Measurements from ENCODE around the gene RSAD1. TPM values are rescaled to one million over a fixed set of nuclear protein-coding genes. Genes with fewer than 3 reads are reported as not detected.

The RSAD1 gene
- total and polyA plus RNA-seq, 10 of the 15 experiments (the other 5 are each of a cell fraction or from before 2014, with no cell fraction given) = 2.5 to 28.1 (median 22.6) TPM

DNA sequence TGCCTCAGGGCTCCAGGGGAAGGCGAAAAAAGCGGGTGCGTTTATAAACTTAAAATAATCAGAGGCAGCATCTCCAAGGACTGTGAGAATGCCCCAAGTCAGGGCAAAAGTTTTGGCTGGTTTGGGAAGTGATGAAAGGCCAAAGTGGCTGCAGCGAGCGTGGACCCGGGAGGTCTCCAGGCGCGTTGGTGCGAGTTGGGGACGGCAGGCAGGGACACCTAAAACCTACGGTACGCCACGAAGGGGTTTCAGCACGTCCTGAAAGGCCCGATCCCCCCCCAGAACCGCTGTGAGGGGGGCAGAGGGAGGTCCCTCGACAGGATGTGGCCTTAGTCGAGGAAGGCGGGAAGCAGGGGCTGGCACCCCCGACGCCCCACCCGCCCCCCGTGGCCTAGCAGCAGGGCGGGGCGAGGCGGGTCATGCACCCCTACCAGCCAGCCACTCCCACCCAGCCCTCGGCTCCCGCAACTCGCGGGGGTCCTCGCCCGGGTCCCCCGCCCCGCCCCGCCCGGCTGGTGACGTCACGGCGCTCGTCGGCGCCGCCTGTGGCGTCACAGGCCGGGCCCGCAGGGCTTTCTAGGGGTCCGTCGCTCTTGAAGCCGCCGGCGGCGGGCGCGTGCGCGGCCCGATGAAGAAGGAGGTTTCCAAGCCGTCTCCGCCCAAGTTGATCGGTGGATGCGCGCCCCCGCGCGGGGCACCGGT is 29.4 kb downstream of the RSAD1 start, which contains the start of gene MYCBPAP (continued):
- TF ChIP-seq, protein P1, sequence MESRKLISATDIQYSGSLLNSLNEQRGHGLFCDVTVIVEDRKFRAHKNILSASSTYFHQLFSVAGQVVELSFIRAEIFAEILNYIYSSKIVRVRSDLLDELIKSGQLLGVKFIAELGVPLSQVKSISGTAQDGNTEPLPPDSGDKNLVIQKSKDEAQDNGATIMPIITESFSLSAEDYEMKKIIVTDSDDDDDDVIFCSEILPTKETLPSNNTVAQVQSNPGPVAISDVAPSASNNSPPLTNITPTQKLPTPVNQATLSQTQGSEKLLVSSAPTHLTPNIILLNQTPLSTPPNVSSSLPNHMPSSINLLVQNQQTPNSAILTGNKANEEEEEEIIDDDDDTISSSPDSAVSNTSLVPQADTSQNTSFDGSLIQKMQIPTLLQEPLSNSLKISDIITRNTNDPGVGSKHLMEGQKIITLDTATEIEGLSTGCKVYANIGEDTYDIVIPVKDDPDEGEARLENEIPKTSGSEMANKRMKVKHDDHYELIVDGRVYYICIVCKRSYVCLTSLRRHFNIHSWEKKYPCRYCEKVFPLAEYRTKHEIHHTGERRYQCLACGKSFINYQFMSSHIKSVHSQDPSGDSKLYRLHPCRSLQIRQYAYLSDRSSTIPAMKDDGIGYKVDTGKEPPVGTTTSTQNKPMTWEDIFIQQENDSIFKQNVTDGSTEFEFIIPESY (IDR thresholded peaks at IDR 0.05) = no peak
- TF ChIP-seq, protein P2, sequence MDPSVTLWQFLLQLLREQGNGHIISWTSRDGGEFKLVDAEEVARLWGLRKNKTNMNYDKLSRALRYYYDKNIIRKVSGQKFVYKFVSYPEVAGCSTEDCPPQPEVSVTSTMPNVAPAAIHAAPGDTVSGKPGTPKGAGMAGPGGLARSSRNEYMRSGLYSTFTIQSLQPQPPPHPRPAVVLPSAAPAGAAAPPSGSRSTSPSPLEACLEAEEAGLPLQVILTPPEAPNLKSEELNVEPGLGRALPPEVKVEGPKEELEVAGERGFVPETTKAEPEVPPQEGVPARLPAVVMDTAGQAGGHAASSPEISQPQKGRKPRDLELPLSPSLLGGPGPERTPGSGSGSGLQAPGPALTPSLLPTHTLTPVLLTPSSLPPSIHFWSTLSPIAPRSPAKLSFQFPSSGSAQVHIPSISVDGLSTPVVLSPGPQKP (IDR thresholded peaks at IDR 0.05; ENCODE audit: low read depth, low read length) = no peak
- peak; percentile 88 for TF ChIP-seq CREM (IDR thresholded peaks at IDR 0.05; ENCODE audit: low read depth)
- no peak for TF ChIP-seq SUZ12 (IDR thresholded peaks at IDR 0.05; ENCODE audit: unreplicated experiment)
- no peak for TF ChIP-seq MEF2B (IDR thresholded peaks at IDR 0.05; ENCODE audit: partially characterized antibody, poor library complexity, severe bottlenecking)
- no peak for TF ChIP-seq ATF7 (IDR thresholded peaks at IDR 0.05; ENCODE audit: low read depth)
- peak in 1 of 2 experiments; percentile 57; a peak in 1 of 3 replicates for TF ChIP-seq EGR1 (IDR thresholded peaks at IDR 0.05; ENCODE audit: borderline replicate concordance in 1 of 2, low read depth in 2 of 2, low read length in 2 of 2)
- TF ChIP-seq, protein P3, sequence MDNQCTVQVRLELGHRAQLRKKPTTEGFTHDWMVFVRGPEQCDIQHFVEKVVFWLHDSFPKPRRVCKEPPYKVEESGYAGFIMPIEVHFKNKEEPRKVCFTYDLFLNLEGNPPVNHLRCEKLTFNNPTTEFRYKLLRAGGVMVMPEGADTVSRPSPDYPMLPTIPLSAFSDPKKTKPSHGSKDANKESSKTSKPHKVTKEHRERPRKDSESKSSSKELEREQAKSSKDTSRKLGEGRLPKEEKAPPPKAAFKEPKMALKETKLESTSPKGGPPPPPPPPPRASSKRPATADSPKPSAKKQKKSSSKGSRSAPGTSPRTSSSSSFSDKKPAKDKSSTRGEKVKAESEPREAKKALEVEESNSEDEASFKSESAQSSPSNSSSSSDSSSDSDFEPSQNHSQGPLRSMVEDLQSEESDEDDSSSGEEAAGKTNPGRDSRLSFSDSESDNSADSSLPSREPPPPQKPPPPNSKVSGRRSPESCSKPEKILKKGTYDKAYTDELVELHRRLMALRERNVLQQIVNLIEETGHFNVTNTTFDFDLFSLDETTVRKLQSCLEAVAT (IDR thresholded peaks at IDR 0.05) = peak; percentile 71
- TF ChIP-seq, protein P4, sequence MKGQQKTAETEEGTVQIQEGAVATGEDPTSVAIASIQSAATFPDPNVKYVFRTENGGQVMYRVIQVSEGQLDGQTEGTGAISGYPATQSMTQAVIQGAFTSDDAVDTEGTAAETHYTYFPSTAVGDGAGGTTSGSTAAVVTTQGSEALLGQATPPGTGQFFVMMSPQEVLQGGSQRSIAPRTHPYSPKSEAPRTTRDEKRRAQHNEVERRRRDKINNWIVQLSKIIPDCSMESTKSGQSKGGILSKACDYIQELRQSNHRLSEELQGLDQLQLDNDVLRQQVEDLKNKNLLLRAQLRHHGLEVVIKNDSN (IDR thresholded peaks at IDR 0.05; ENCODE audit: borderline replicate concordance, extremely low read length, insufficient read depth, low read depth, low read length) = no peak
- no peak for TF ChIP-seq NR2C2 (IDR thresholded peaks at IDR 0.05; ENCODE audit: borderline replicate concordance, control insufficient read depth, insufficient read length, low read depth)
- TF ChIP-seq CBX5 (IDR thresholded peaks at IDR 0.05; ENCODE audit: low read depth) = no peak
- TF ChIP-seq BHLHE40 (IDR thresholded peaks at IDR 0.05; ENCODE audit: borderline replicate concordance in 1 of 2, low read depth in 2 of 2, low read length in 1 of 2) = peak in 1 of 2 experiments; percentile 35; a peak in 1 of 4 replicates
- TF ChIP-seq, protein P5, sequence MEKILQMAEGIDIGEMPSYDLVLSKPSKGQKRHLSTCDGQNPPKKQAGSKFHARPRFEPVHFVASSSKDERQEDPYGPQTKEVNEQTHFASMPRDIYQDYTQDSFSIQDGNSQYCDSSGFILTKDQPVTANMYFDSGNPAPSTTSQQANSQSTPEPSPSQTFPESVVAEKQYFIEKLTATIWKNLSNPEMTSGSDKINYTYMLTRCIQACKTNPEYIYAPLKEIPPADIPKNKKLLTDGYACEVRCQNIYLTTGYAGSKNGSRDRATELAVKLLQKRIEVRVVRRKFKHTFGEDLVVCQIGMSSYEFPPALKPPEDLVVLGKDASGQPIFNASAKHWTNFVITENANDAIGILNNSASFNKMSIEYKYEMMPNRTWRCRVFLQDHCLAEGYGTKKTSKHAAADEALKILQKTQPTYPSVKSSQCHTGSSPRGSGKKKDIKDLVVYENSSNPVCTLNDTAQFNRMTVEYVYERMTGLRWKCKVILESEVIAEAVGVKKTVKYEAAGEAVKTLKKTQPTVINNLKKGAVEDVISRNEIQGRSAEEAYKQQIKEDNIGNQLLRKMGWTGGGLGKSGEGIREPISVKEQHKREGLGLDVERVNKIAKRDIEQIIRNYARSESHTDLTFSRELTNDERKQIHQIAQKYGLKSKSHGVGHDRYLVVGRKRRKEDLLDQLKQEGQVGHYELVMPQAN (conservative IDR thresholded peaks at IDR 0.05) = no peak
- TF ChIP-seq, protein P6, sequence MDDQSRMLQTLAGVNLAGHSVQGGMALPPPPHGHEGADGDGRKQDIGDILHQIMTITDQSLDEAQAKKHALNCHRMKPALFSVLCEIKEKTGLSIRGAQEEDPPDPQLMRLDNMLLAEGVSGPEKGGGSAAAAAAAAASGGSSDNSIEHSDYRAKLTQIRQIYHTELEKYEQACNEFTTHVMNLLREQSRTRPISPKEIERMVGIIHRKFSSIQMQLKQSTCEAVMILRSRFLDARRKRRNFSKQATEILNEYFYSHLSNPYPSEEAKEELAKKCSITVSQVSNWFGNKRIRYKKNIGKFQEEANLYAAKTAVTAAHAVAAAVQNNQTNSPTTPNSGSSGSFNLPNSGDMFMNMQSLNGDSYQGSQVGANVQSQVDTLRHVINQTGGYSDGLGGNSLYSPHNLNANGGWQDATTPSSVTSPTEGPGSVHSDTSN (IDR thresholded peaks at IDR 0.05; ENCODE audit: insufficient replicate concordance, low read depth, low read length) = no peak
- TF ChIP-seq, protein P7, sequence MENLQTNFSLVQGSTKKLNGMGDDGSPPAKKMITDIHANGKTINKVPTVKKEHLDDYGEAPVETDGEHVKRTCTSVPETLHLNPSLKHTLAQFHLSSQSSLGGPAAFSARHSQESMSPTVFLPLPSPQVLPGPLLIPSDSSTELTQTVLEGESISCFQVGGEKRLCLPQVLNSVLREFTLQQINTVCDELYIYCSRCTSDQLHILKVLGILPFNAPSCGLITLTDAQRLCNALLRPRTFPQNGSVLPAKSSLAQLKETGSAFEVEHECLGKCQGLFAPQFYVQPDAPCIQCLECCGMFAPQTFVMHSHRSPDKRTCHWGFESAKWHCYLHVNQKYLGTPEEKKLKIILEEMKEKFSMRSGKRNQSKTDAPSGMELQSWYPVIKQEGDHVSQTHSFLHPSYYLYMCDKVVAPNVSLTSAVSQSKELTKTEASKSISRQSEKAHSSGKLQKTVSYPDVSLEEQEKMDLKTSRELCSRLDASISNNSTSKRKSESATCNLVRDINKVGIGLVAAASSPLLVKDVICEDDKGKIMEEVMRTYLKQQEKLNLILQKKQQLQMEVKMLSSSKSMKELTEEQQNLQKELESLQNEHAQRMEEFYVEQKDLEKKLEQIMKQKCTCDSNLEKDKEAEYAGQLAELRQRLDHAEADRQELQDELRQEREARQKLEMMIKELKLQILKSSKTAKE (IDR thresholded peaks at IDR 0.05; ENCODE audit: low read depth, poor library complexity, severe bottlenecking) = no peak
- no peak for TF ChIP-seq SMAD1 (IDR thresholded peaks at IDR 0.05; ENCODE audit: low read depth, partially characterized antibody)

Data from GM12878 (cell line).